MM.1S (cell line): Measurements from ENCODE around the gene HECTD4.

ENCODE experiments used
- DNase-seq: peaks from one replicate; pipeline ENCODE4 v3.0.0-alpha.2; 2015
- H2AFZ ChIP-seq: fragments of 300-600 bp; sonication (generic); 2 replicates; pipeline ENCODE4 v1.6.0; 2016; ENCODE audit warnings: antibody characterized with exemption, low read length
- H3F3A ChIP-seq: fragments of 300-600 bp; sonication (generic); 2 replicates; pipeline ENCODE4 v1.6.1; 2016; ENCODE audit warnings: mild to moderate bottlenecking, antibody characterized with exemption, low read length, moderate library complexity, mixed read lengths; ENCODE audit not compliant: insufficient read depth
- H3K27ac ChIP-seq: fragments of 300-600 bp; sonication (generic); 2 replicates; pipeline ENCODE4 v1.5.1; 2016; ENCODE audit warnings: mild to moderate bottlenecking, low read length
- H3K27me3 ChIP-seq: fragments of 300-600 bp; sonication (generic); replicated peaks from 2 replicates; pipeline ENCODE4 v1.6.0; 2016; ENCODE audit warnings: low read length; ENCODE audit not compliant: insufficient read depth
- H3K36me3 ChIP-seq: fragments of 300-600 bp; sonication (generic); replicated peaks from 2 replicates; pipeline ENCODE4 v1.6.1; 2016; ENCODE audit warnings: mild to moderate bottlenecking, low read length, mixed read lengths; ENCODE audit not compliant: insufficient read depth
- H3K4me1 ChIP-seq: fragments of 300-600 bp; sonication (generic); 2 replicates; pipeline ENCODE4 v1.6.1; 2016; ENCODE audit warnings: low read length, mixed read lengths
- H3K4me2 ChIP-seq: fragments of 300-600 bp; sonication (generic); 2 replicates; pipeline ENCODE4 v1.6.0; 2016; ENCODE audit warnings: low read depth, low read length
- H3K4me3 ChIP-seq: fragments of 300-600 bp; sonication (generic); 2 replicates; pipeline ENCODE4 v1.5.1; 2016; ENCODE audit warnings: low read length, mixed read lengths
- H3K79me2 ChIP-seq: fragments of 300-600 bp; sonication (generic); 2 replicates; pipeline ENCODE4 v1.6.1; 2016; ENCODE audit warnings: mixed run types, low read length, mixed read lengths
- H3K9ac ChIP-seq: fragments of 300-600 bp; sonication (generic); 2 replicates; pipeline ENCODE4 v1.6.1; 2016; ENCODE audit warnings: low read length, mixed read lengths
- H3K9me2 ChIP-seq: fragments of 300-600 bp; sonication (generic); replicated peaks from 2 replicates; pipeline ENCODE4 v1.6.1; 2016; ENCODE audit warnings: mild to moderate bottlenecking, low read length, mixed read lengths; ENCODE audit not compliant: insufficient read depth
- H3K9me3 ChIP-seq: fragments of 300-600 bp; sonication (generic); replicated peaks from 2 replicates; pipeline ENCODE4 v1.6.1; 2016; ENCODE audit warnings: mild to moderate bottlenecking, low read length, mixed read lengths; ENCODE audit not compliant: insufficient read depth
- H4K20me1 ChIP-seq: fragments of 300-600 bp; sonication (generic); 2 replicates; pipeline ENCODE4 v1.6.1; 2016; ENCODE audit warnings: mild to moderate bottlenecking, low read length, moderate library complexity, mixed read lengths; ENCODE audit not compliant: insufficient read depth
- CTCF ChIP-seq: fragments of 300-600 bp; sonication (generic); IDR thresholded peaks from 2 replicates; pipeline ENCODE4 v1.5.1; 2016; ENCODE audit warnings: antibody characterized with exemption, low read length, mixed read lengths
- EZH2 ChIP-seq: fragments of 300-600 bp; sonication (generic); optimal IDR thresholded peaks from 2 replicates; pipeline ENCODE3; 2017; ENCODE audit warnings: low read depth, mild to moderate bottlenecking, antibody characterized with exemption, low read length, mixed read lengths
- EZH2phosphoT487 ChIP-seq: fragments of 300-600 bp; sonication (generic); IDR thresholded peaks from 2 replicates; pipeline ENCODE4 v1.6.1; 2018; ENCODE audit warnings: antibody characterized with exemption, low read length

Gene HECTD4

DNA sequence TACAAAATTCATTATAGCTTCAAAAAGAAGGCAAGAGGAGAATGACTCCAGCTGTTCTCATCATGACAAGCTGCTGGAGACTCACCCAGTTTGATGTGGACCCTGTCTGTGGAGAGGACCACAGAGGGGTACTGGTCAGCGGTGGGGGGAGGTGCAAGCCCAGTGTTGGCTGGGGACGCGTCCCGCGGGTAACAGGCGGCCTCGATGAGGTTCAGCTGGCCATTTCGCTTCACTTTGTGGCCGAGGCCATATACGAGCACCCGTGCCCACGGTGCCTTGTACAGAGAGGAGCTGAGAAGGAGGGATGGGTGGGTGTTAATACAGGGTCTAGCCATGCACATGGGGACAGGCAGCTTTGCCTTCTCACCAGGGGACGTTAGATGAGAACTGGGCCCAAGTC, 189.8 kb downstream of the HECTD4 start:
- Histone ChIP-seq H3K9me2 (no peaks in the 10 kb centered on the region), H3K4me2 (no peak overlapping the region), H4K20me1 (no peaks in the 10 kb centered on the region), H3K79me2 (no peaks in the 10 kb centered on the region), H3K36me3 (no peaks in the 10 kb centered on the region), H3K27ac (no peak overlapping the region), H3K4me3 (no peak overlapping the region), H3K9me3 (no peaks in the 10 kb centered on the region), H3K4me1 (no peaks in the 10 kb centered on the region), H3K27me3 (no peaks in the 10 kb centered on the region), H3K9ac (no peak overlapping the region), H3F3A (no peaks in the 10 kb centered on the region), H2AFZ (no peak overlapping the region)
- no peak for TF ChIP-seq EZH2phosphoT487
- TF ChIP-seq CTCF = no peak
- no peak for TF ChIP-seq EZH2
- no peak for DNase-seq

DNA sequence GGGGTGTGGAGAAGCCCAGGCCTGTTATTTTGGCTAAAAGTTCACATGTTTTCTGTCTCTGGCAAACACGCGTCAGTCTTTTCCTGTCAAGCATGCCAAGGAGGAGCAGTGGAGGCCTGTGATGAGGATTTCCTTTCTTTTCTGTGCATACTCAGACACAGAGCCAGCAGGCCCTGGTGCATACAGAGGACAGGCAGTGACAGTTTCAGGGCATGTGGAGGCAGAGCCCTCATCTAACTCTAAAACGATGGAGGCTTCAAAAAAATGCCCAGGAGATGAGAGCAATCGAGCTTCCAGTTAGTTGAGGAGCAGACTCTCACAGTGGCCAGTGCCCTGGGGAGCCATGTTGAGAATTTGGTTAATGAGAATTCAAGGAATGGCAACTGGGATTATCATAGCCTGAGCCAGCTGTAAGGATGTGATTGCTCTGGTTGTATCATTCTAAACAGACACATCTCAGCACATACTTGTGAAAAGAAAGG, 190.3 kb downstream of the HECTD4 start:
- Histone ChIP-seq H3K79me2 (no peaks in the 10 kb centered on the region), H4K20me1 (no peaks in the 10 kb centered on the region), H3K4me2 (no peak overlapping the region), H3K9me2 (no peaks in the 10 kb centered on the region), H2AFZ (no peak overlapping the region), H3F3A (no peaks in the 10 kb centered on the region), H3K9ac (no peak overlapping the region), H3K9me3 (no peaks in the 10 kb centered on the region), H3K4me1 (no peaks in the 10 kb centered on the region), H3K27ac (no peak overlapping the region), H3K36me3 (no peaks in the 10 kb centered on the region), H3K4me3 (no peak overlapping the region), H3K27me3 (no peaks in the 10 kb centered on the region)
- DNase-seq = no peak
- TF ChIP-seq EZH2 = no peak
- no peak for TF ChIP-seq CTCF
- no peak for TF ChIP-seq EZH2phosphoT487

DNA sequence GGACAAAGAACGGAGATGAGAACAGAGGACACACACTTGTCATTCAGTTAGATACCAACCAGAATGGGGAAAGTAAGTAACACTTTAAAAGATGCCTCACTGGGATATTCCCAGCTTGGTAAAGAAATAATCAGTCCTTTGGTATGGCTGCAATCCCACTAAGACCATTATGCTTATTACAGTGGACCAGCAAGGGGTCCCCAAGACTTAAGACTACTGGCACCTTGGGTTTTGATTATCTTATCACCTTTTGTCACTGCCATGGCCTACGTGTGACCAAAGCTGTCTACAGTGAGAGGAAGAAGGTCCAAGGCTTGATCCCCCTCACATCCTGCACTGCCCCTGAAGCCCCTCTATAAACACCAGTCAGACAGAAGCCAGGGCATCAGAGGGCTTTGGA, 191.0 kb downstream of the HECTD4 start:
- Histone ChIP-seq H3K9me2 (no peaks in the 10 kb centered on the region), H3K4me3 (no peak overlapping the region), H4K20me1 (no peaks in the 10 kb centered on the region), H3K79me2 (no peaks in the 10 kb centered on the region), H3K4me1 (no peaks in the 10 kb centered on the region), H2AFZ (no peak overlapping the region), H3K36me3 (no peaks in the 10 kb centered on the region), H3K4me2 (no peak overlapping the region), H3K9ac (no peak overlapping the region), H3F3A (no peaks in the 10 kb centered on the region), H3K27ac (no peak overlapping the region), H3K9me3 (no peaks in the 10 kb centered on the region), H3K27me3 (no peaks in the 10 kb centered on the region)
- TF ChIP-seq CTCF = no peak
- DNase-seq = no peak
